Fibroblast of skin of scalp (primary cell): ENCODE results near the gene ABLIM2.

Experiments
- DNase-seq: peaks from one replicate; pipeline ENCODE4 v3.0.0-alpha.2; 2013

Gene ABLIM2

GRCh38 chr4:8136529-8136928 lies 22.1 kb downstream of the ABLIM2 start:
- no peak for DNase-seq

DNA sequence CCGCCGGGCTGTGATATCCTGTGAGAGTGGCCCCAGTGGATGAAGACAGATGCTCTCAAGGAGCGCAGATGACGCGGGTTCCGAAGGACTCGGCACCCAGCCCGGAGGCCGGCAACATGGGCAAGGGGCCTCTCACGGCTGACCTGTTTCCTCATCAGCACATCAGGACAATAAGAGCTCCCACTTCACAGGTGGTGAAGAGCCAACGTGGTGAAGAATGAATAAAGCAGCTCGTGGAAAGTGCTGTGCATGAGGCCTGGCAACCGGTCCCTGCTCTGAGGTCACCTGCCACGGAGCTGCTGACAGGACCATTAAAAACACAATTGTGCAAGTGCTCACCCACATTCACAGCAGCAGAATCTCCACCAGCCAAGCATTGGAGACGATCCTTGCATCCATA lies 22.9 kb downstream of the ABLIM2 start:
- DNase-seq, result no peak

DNA sequence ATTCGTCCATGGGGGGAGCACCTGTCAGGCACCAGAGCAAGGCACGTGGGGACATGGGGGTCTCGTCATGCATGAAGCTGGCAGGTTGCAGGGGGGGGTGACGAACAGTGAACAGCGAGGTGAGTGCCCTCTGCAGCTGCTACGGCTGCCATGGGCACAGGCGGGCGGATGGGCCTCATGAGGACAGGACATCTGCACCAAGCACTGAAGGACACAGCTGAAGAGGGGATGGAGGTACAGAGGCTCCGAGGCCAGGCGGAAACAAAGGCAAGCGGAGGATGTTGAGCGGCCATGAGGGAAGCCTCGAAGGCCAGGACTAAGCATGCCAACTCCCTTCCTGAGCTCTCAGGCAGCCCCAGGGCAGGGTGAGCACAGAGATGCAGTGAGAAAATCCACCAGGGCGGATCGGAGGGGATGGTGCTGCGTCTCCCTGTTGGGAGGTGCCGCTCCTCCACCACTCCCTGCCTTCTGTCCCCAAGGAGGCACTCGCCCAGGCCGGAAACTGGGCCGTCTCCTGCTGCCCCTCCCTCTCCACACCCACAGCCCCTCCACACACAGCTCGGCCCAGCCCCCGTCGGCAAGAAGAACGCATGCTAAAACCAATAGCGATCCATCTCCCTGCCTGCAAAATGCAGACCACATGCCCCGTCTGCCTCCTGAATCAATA lies 24.6 kb downstream of the ABLIM2 start:
- DNase-seq, result no peak

GRCh38 chr4:8132947-8133705 lies 25.5 kb downstream of the ABLIM2 start:
- DNase-seq, result no peak

DNA sequence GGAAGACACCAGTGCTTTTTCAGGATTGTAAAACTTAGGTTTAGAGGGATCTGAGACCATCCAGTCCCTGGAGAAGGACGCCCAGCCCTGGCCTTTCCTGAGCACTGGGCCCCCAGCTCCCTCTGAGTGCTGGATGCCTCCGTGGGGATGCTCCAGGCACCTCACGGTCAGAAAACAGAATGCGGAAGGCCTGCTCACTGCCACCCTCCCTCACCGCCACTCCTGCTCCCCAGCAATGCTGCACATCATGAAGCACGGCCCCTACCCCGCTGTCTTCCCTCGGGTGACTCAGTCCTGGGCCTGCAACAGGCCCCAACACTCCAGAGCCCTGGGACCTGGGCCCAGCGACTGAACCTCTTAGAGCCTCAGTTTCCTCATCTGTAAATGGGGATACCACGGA lies 26.2 kb downstream of the ABLIM2 start:
- DNase-seq, result no peak

- no peak for DNase-seq
These were observed 26.8 kb downstream of the ABLIM2 start for GRCh38 chr4:8131826-8132225.

DNA sequence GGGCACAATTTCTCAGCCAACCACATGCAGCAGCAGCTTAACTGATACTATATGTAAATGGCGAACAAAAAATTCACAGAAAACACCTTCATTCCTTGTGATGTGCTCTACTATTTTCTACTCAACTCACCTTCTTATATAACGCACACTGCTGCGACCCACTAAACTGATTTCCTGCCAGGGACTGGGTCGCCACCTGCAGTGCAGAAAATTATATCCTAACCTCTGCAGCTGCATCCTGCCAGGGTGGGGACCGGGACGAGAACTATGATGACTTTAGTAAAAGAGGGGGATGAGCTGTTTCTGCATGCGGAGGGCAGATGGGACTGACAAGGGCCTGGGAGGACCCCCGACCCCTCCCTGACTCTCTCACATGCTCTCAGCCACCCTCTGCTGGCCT lies 27.4 kb downstream of the ABLIM2 start:
- no peak for DNase-seq

- DNase-seq, result no peak
These were observed 28.1 kb downstream of the ABLIM2 start for GRCh38 chr4:8130346-8131066.

GRCh38 chr4:8129785-8130184 lies 28.8 kb downstream of the ABLIM2 start:
- no peak for DNase-seq

- no peak for DNase-seq
These were observed 29.5 kb downstream of the ABLIM2 start for GRCh38 chr4:8129136-8129535.

DNA sequence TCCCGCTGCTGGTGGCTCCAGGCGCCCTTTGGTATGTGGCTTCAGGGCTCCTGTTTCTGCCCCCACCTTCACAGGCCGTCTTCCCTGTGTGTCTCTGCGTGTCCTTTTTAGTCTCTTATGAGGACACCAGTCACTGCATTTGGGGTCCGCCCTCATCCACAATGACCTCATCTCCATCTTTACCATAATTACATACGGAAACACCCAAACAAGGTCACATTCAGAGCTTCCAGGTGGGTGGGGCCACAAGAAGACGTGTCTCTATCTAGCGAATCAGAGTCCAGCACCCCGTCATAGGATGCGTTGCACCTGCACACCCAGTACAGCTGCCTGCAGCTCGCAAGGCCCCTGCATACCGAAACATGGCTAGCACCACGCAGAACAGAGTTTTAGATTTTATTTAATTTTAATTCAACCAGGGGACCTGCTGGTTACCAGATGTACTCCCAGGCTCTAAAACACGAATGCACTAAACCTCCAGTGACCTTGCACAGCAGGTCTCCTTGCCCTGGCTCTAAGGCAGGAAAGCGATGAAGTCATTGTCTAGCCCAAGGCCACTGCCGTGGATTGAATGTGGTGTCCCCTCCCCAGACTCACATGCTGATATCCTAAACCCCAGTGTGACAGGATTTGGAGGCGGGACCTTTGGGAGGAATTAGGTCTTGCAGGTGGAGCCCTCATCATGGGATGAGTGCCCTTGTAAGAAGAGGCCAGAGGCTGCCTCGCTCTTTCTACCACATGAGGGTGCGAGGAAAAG lies 30.3 kb downstream of the ABLIM2 start:
- no peak for DNase-seq

- DNase-seq, result no peak
These were observed 31.4 kb downstream of the ABLIM2 start for GRCh38 chr4:8127051-8127826.

DNA sequence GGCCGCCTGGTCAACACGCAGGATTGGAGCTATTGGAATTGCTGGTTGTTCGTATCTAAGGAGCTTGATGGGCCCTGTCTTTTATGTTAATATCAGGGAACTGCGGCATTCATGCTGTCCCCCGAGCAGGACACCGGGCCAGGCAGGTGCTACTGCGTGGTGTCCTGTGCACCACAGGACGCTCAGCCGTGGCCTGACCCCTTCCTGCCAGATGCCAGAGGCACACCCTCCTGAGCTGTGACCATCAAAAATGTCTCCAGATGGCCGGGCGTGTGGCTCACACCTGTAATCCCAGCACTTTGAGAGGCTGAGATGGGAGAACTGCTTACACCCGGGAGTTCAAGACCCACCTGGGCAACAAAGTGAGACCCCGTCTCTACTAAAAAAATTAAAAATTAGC lies 32.1 kb downstream of the ABLIM2 start:
- DNase-seq, result no peak

DNA sequence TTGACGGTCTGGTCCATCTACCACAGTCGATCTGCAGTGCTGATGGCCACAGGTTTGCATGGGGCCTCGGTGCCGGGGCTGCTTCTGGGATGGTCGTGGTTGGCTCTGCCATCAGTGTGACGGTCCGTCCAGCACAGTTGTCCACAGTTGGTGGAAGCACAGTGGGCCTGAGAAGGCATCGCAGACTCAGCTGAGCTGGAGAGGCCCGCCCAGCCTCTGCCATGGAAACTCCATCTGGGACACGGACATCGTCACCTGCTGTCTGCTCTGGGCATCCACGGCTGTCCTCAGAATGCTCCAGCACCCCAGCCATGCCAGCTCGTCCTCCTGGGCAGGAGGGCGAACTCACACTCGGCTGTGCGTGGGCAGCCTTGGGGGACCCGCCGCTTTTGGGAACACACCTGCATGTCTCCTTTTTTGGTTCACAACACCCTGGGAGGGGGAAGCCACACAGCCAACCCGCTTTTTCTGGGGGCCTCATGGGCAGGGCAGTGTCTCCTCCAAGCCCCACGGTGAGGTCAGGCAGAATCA lies 33.0 kb downstream of the ABLIM2 start:
- no peak for DNase-seq

GRCh38 chr4:8123870-8124269 lies 34.7 kb downstream of the ABLIM2 start:
- DNase-seq, result no peak

GRCh38 chr4:8123389-8123788 lies 35.2 kb downstream of the ABLIM2 start:
- DNase-seq, result peak; percentile 26

DNA sequence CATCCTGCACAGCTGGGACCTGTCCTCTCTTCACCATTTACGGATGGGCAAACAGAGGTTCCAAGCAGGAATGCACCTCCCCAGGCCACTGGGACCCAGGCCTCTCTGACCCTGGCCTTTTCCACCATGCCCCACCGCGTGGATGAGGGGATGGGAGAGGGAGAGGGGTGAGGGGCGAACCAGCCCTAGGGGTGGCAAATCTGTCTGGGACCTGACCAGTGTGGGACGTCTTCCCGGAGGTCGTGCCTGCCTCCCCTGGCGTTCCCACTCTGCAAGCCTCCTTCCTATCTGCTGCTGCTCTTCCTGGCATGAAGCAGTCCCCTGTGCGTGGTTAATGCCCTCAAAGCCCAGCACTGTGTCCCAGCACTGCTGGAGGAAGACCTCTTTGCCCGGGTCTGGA lies 35.9 kb downstream of the ABLIM2 start:
- DNase-seq, result no peak

DNA sequence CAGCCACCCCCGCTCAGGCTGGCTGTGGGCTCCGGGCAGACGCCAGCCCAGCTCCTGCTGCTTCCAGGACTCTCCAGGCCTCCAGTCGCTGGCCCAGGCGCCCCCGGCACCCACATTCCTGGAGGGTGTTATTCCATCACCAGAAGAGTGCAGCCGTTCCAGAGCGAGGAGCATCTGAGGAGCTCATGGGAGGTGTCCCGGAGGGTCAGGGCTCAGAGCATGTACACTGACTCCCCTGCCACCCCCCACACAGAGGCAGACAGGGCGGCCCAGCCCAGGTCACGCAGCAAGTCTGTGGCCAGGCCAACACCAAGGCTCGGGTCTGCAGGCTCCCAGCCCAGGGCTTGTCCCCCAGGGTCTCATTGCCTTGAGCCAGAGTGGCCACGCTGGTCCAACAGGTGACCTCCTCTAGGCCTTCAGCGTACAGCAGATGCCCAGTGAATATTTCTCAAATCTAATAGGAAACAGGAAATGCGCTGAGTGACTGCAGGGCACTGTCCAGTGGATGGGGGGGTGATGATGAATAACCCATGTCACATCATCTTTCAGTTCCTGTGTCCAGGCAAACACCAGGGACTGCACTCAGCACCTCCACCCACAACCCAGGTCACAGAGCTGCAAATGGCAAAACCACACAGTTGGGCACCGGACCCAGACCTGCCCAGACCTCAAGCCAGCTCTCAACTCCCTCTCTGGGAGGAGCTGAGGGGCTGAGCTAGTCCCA lies 37.2 kb downstream of the ABLIM2 start:
- DNase-seq, result no peak

GRCh38 chr4:8120501-8120900 lies 38.1 kb downstream of the ABLIM2 start:
- no peak for DNase-seq

- DNase-seq, result no peak
These were observed 38.7 kb downstream of the ABLIM2 start for GRCh38 chr4:8119877-8120276.

- no peak for DNase-seq
These were observed 40.1 kb downstream of the ABLIM2 start for GRCh38 chr4:8118531-8118930.
